Activated gamma-delta T cell (primary cell): Measurements from ENCODE around the gene PPP2R3A.

ENCODE experiments used
- DNase-seq: peaks from one replicate; lab custom pipeline; 2025; lab: John Stamatoyannopoulos, UW

PPP2R3A gene

DNA sequence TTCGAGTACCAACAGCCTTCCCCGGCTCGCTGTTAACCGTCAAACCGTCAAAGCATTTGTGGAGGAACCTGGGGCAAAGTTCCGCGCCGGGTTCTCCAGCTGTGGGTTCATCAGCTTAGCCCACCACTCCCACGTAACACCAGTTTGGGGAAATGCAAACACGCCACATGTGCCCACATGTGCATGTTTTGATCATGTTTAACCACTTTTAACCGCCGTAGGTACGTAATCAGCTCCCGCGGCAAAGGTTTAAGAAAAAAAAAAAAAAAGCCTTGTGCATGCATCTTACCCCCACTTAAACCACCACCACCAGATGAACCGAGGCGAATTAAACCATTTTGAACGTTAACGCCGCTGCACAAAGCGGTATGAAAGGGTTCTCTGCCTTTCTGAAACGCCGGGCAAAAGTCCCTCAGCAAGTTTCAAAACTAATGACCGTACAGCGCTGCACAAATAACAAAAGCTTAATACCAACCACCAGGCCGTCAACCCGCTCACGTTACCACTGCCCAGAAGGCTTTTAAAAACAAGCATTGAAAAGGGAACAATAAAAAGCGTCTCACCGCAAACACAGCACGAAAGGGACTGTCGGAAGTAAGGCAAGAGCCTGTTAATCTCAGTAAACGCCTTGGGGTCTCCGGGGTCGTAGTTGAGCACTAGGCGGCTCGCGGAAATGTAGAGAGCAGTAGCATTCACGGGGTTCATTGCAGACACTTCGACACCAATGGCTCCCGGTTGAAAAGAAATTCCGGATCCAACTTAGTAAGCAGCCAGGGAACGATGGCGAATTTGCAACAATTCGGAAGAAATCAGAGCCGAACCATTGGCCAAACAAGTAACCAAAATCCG lies 229.1 kb downstream of the PPP2R3A start:
- no peak for DNase-seq

DNA sequence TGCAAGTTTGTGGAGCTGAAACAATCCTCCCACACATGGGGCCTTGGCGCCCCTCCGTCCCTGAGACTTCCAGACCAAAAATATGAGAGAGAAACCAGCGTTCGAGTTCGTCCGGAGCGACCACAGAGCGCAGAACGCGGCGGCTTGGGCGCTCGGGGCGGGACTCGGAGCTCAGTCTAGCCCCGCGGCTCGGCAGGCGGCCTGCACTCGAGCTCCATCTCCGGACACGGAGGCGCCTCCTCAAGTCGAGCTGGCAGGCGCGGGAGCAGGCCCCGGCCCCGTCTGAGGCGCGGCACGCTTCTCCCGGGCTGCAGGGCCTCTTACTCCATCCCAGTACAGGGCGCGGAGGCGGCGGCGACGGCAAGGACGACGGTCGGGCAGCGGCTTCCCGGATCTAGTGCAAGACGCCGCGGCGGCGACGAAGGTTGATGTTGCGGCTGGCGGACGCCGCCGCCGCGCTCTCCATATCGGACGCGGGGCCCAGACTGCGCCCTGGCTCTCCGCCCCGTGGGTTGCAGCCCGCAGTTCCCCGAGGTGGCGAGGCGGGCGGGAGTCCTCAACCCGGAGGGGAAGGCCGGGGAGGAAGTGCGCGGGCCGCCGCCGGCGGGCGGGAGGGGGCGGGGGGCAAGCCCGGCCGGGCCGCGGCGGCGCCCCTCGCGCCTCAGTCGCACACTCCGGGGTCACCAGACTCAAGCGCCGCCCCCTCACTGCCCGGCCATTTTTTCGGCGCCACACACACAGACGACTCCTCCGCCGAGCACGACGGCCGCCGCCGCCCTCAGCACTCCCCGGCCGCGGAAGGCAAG lies 229.9 kb downstream of the PPP2R3A start:
- peak; percentile 88 for DNase-seq

- peak; percentile 76 for DNase-seq
These were observed 230.5 kb downstream of the PPP2R3A start, which contains the start of gene MSL2 for GRCh38 chr3:136196064-136196400. TSS of gene MSL2 (minus strand) at chr3:136196335. CDS start at chr3:136195113, 1,222 bp downstream.

DNA sequence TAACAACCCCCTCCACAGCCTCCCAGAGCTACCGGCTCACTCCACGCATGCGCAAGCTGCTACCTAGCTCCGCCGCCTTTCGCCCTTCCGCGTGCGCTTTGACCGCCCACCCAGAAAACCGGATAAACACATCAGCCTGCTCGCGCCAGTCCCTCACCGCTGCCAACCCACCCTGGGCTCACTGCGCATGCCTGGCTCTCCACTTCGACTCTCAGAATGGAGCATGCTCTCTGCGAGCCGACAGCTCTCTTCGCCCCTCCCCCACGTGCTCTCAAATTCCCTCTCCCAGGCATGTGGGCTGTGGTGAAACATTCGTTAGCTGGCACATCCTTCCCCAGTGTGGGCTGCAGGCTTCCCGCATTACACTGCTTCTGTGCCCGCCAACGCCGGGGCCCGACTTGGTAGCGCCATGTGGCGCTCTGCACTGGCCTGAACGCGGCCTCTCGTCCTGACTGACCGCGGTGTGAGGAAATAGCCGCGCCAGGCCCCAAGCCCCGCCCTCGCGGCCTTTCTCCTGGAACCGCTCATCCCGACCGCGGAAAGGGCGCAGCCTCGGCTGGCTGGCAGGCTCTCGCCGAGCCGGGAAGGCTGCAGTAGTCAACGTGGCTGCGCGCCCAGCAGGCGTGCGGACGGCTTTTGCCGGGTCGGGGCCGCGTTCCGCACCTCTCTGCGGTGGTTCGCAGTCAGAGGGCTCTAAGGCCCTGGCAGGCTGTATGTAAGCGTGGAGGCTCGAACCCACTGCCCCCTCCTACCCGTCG lies 231.1 kb downstream of the PPP2R3A start:
- peak; percentile 77 for DNase-seq

DNA sequence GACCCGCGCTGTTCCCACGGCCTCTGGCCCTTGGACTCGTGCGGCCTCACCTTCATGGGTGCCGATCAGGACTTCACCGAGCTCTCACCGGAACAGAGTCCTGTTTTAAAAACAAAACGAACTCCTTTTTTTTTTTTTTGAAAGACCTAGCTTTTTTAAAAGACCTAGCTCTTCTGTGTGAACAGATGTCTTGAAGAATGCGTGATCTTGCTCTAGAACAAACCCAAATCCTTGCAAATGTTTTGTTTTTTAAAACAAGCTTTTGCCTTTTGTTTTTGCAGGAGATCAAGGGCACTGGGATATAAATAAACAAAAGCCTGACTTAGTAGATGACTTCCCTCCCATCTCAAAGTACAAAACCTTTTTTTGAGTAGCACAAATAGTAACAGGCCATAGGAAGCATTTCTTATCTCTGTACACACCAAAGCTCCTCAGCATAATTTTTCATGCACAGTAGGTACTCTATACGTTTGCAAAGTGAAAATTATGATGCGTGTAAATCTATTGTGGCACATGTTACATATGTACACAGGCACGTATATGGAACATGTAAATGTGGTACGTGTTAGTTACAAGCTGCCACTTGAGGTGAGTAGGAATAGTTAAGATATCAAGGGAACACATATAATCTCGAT lies 231.7 kb downstream of the PPP2R3A start:
- no peak for DNase-seq
